ENCODE results near the gene EHD1.

DNA sequence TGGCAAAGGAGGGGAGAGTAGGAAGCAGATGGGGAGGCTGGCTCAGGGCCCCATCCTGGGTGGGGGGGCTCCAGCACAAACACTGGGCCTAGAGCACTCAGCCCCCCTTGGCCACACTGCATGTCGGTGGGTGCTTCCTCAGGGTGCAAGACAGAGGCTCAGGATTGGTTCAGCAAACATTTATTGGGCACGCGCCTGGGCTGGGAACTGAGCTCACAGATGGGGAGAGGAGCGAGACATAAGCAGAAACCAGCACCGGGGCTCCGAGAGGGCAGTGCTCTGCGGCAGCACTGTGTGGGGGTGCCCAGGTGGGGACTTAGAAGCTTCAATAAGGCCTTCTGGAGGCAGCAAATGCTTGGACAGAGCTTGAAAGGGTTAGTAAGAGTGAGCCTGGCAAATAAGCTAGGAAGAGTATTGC is 12.1 kb upstream of the EHD1 start:
- TF ChIP-seq, protein P1, sequence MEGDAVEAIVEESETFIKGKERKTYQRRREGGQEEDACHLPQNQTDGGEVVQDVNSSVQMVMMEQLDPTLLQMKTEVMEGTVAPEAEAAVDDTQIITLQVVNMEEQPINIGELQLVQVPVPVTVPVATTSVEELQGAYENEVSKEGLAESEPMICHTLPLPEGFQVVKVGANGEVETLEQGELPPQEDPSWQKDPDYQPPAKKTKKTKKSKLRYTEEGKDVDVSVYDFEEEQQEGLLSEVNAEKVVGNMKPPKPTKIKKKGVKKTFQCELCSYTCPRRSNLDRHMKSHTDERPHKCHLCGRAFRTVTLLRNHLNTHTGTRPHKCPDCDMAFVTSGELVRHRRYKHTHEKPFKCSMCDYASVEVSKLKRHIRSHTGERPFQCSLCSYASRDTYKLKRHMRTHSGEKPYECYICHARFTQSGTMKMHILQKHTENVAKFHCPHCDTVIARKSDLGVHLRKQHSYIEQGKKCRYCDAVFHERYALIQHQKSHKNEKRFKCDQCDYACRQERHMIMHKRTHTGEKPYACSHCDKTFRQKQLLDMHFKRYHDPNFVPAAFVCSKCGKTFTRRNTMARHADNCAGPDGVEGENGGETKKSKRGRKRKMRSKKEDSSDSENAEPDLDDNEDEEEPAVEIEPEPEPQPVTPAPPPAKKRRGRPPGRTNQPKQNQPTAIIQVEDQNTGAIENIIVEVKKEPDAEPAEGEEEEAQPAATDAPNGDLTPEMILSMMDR (conservative IDR thresholded peaks at IDR 0.05; ENCODE audit: low read length) = no peak
- no peak for TF ChIP-seq EZH2phosphoT487 (IDR thresholded peaks at IDR 0.05; ENCODE audit: borderline replicate concordance, low read depth, low read length)

Measured in OCI-LY7 (cell line).